Natural killer cell (primary cell): Measurements from ENCODE around the gene ZNF91. TPM values are rescaled to one million over a fixed set of nuclear protein-coding genes. Genes with fewer than 3 reads are reported as not detected.

Experiments used
- ATAC-seq, 3 donors: fragments of 150-1000 bp in 2 of 3; fragments of 200-7000 bp in 1 of 3; cut with Tn5 transposase; 1 replicate in 1 of 3; 2 replicates in 2 of 3; pipeline ENCODE4 v1.10.0; 2021; ENCODE audit warnings: mild to moderate bottlenecking in 2 of 3, moderate library complexity in 2 of 3
- DNase-seq, 2 donors: peaks; one replicate each; pipeline versions ENCODE4 v3.0.0 to v3.0.0-alpha.2; 2013 to 2021; ENCODE audit warnings: mixed read lengths in 1 of 2
- H3K27ac ChIP-seq: one replicate; pipeline ENCODE4 v1.5.1; 2013; ENCODE audit warnings: mild to moderate bottlenecking, low read length
- H3K27me3 ChIP-seq: one replicate; pipeline ENCODE4 v1.6.1; 2013; ENCODE audit warnings: low read length; ENCODE audit not compliant: control insufficient read depth, insufficient read depth
- H3K36me3 ChIP-seq: one replicate; pipeline ENCODE4 v1.6.1; 2013; ENCODE audit warnings: low read length; ENCODE audit not compliant: control insufficient read depth, insufficient read depth
- H3K4me1 ChIP-seq: one replicate; pipeline ENCODE4 v1.6.1; 2013; ENCODE audit warnings: low read length; ENCODE audit not compliant: control insufficient read depth, insufficient read depth
- H3K4me3 ChIP-seq: one replicate; pipeline ENCODE4 v1.5.1; 2013; ENCODE audit warnings: low read length
- H3K9me3 ChIP-seq: one replicate; pipeline ENCODE4 v1.6.1; 2013; ENCODE audit warnings: low read length; ENCODE audit not compliant: control insufficient read depth, insufficient read depth
- H3K27ac Mint-ChIP-seq, 2 donors: one replicate each; pipeline ENCODE4 v1.8.0; 2022; ENCODE audit warnings: mild to moderate bottlenecking in 2 of 2, mixed read lengths in 2 of 2, moderate library complexity in 1 of 2
- H3K27me3 Mint-ChIP-seq, 2 donors: one replicate each; pipeline ENCODE4 v1.8.0; 2022; ENCODE audit warnings: low read depth in 2 of 2, mixed read lengths in 2 of 2
- H3K36me3 Mint-ChIP-seq: one replicate; pipeline ENCODE4 v1.8.0; 2022; ENCODE audit warnings: mixed read lengths
- H3K4me1 Mint-ChIP-seq, 2 donors: one replicate each; pipeline ENCODE4 v1.8.0; 2022; ENCODE audit warnings: mixed read lengths in 2 of 2
- H3K4me3 Mint-ChIP-seq: one replicate; pipeline ENCODE4 v1.8.0; 2022; ENCODE audit warnings: mild to moderate bottlenecking, moderate library complexity, mixed read lengths
- H3K9me3 Mint-ChIP-seq, 2 donors: one replicate each; pipeline ENCODE4 v1.8.0; 2022; ENCODE audit warnings: mixed read lengths in 2 of 2
- WGBS: methylation state at CpG from one replicate; pipeline ENCODE4 v1.1.7; 2013; ENCODE audit warnings: missing lambda C conversion rate; ENCODE audit not compliant: insufficient coverage; 5-methylcytosine and 5-hydroxymethylcytosine counted together
- intact Hi-C: fragments of 100-400 bp; cut with micrococcal nuclease; formaldehyde crosslinking; loops from one replicate; pipeline ENCODE4 v1.14.2; 2022
- total RNA-seq, 4 donors: library from RNA; stranded (reverse); fragments of 120-200 nt in 1 of 4; gene quantifications; one replicate each; pipeline versions ENCODE4 v1.2.3 to v1.2.4, GENCODE V29; 2013 to 2022
- TF ChIP-seq, protein P1 (sequence below): fragments of 200-600 bp; IDR thresholded peaks from one replicate; pipeline ENCODE4 v1.8.0; 2022; ENCODE audit warnings: antibody characterized with exemption

Gene ZNF91
- 100 to 1,000 TPM in 1 of 3 donors, 10 to 100 TPM in 2; 92.3 to 144 (median 96.7) TPM for total RNA-seq
- total RNA-seq (2013), result 122 TPM

DNA sequence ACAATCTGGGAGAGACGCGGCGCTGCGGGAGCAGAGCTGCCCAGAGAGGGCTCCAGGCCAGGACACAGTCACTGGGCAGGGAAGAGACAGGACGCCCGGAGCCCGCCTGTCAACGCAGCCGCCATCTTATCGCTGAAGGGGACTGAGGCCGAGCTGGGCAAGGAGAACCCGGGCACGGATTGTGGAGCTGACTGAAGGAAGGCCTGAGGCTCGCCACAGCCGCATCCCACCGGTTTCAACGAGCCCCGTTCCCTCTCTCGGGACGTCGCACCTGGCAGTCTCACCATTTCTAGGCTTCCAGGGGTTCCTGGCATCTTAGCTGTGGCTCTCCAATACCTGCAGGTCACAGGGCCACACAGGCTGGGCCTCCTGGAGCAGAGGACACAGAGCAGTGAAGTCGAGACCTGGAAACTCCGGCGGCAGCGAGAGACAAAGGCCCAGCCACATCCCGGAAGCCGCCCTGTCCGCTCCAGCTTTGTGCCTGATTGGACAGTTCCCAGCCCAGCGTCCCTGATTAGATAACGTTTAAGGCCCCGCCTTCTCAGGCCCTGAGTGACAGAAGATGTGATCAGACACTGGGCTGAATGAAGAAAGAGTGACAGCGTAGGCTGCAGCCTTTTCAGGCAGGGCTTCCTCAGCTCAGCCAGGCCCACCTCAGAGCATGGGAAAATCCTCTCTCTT is at the start of gene ZNF91:
ZNF91 (minus strand) TSS at position 431 of the 681 bp plus-strand sequence; CDS start at position 314, 117 bp downstream.
- DNase-seq (peak; percentile 90 to 96), ATAC-seq (peak; percentile 90 to 98 (median 93))
- no peaks in the 10 kb centered on the region for H3K27me3 ChIP-seq
- TF ChIP-seq, protein P1, sequence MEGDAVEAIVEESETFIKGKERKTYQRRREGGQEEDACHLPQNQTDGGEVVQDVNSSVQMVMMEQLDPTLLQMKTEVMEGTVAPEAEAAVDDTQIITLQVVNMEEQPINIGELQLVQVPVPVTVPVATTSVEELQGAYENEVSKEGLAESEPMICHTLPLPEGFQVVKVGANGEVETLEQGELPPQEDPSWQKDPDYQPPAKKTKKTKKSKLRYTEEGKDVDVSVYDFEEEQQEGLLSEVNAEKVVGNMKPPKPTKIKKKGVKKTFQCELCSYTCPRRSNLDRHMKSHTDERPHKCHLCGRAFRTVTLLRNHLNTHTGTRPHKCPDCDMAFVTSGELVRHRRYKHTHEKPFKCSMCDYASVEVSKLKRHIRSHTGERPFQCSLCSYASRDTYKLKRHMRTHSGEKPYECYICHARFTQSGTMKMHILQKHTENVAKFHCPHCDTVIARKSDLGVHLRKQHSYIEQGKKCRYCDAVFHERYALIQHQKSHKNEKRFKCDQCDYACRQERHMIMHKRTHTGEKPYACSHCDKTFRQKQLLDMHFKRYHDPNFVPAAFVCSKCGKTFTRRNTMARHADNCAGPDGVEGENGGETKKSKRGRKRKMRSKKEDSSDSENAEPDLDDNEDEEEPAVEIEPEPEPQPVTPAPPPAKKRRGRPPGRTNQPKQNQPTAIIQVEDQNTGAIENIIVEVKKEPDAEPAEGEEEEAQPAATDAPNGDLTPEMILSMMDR, result no peak
- intact Hi-C loops, result loop anchor here (1.0 to 2.0 kb wide), 3 partner anchors 16 to 144 kb away; partner anchors contain the start of gene ZNF724
- no peaks in the 10 kb centered on the region for H3K9me3 ChIP-seq
- H3K4me1 ChIP-seq, result peaks cover 17% of the 10 kb centered on the region
- Mint-ChIP-seq H3K27ac (peak within 1 kb of the TSS; percentile 96 to 99), H3K9me3 (no peaks in the 10 kb centered on the region), H3K27me3 (no peaks in the 10 kb centered on the region), H3K4me1 (peaks cover 37% of the 10 kb centered on the region in 2 donors), H3K4me3 (peak within 1 kb of the TSS; percentile 98), H3K36me3 (no peaks in the 10 kb centered on the region)
- H3K27ac ChIP-seq, result peak within 1 kb of the TSS; percentile 96
- peaks cover 4% of the 10 kb centered on the region for H3K36me3 ChIP-seq
- under 1% methylated on average over 32 of the region's 32 CpGs for WGBS
- peak within 1 kb of the TSS; percentile 89 for H3K4me3 ChIP-seq

DNA sequence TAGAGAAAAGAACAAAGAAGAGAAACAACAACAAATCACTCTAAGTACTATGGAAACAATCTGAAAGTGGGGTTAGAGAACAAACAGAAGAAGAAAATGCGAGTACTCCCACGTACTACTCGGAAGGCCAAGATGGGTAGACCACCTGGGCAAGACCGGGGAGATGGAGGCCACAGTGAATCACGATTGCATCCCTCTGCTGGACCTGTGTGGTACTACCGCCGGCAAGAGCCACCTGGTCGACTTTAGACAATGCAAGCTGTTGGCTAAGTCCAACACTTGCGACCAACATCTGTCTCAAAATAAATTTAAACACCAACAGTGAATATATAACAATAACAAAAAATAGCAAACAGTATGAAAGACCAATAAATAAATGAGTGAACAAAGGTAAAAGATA is 45.5 kb upstream of the ZNF91 start:
- Mint-ChIP-seq H3K36me3 (peaks cover 25% of the 10 kb centered on the region), H3K4me1 (no peaks in the 10 kb centered on the region), H3K9me3 (peaks cover 16 to 34% of the 10 kb centered on the region in 2 donors), H3K4me3 (no peak overlapping the region), H3K27me3 (no peaks in the 10 kb centered on the region), H3K27ac (no peak overlapping the region)
- H3K9me3 ChIP-seq, result peaks cover 13% of the 10 kb centered on the region
- WGBS, result 66% methylated on average over 8 of the region's 9 CpGs
- H3K4me3 ChIP-seq, result no peak overlapping the region
- no peaks in the 10 kb centered on the region for H3K27me3 ChIP-seq
- intact Hi-C loops, result no loop called here
- H3K36me3 ChIP-seq, result no peaks in the 10 kb centered on the region
- H3K4me1 ChIP-seq, result no peaks in the 10 kb centered on the region
- peak in 1 of 2 donors; percentile 13 for DNase-seq
- ATAC-seq, result no peak
- TF ChIP-seq, protein P1, result no peak
- H3K27ac ChIP-seq, result no peak overlapping the region

DNA sequence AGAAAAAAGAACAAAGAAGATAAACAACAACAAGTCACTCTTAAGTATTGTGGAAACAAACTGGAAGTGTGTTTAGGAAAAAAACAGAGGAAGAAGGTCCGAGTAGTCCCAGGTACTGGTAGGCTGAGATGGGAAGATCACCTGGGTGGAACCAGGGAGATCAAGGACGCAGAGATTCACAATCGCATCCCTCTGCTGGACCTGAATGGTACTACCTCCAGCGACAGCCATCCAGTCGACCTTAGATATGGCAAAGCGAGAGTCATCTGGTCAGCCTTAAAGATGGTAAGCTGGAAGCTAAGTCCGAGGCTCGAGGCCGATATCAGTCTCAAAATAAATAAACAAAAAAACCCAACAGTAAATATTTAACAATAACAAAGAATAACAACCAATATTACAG is 44.9 kb upstream of the ZNF91 start:
- no peak for ATAC-seq
- Histone ChIP-seq H3K4me3 (no peak overlapping the region), H3K4me1 (no peaks in the 10 kb centered on the region), H3K36me3 (no peaks in the 10 kb centered on the region), H3K27me3 (no peaks in the 10 kb centered on the region), H3K9me3 (peaks cover 13% of the 10 kb centered on the region), H3K27ac (no peak overlapping the region)
- Mint-ChIP-seq H3K4me3 (no peak overlapping the region), H3K4me1 (no peaks in the 10 kb centered on the region), H3K9me3 (peaks cover 16 to 32% of the 10 kb centered on the region in 2 donors), H3K27ac (no peak overlapping the region), H3K27me3 (no peaks in the 10 kb centered on the region), H3K36me3 (peaks cover 25% of the 10 kb centered on the region)
- WGBS, result 87% methylated on average over 8 of the region's 9 CpGs
- TF ChIP-seq, protein P1, result peak; percentile 9
- intact Hi-C loops, result no loop called here
- DNase-seq, result no peak

- H3K27ac ChIP-seq, result no peak overlapping the region
- ATAC-seq, result no peak
- TF ChIP-seq, protein P1, result no peak
- Mint-ChIP-seq H3K4me3 (no peak overlapping the region), H3K9me3 (peaks cover 18 to 32% of the 10 kb centered on the region in 2 donors), H3K27ac (no peak overlapping the region), H3K27me3 (no peaks in the 10 kb centered on the region), H3K36me3 (peaks cover 25% of the 10 kb centered on the region), H3K4me1 (no peaks in the 10 kb centered on the region)
- intact Hi-C loops, result no loop called here
- no peaks in the 10 kb centered on the region for H3K4me1 ChIP-seq
- no peak overlapping the region for H3K4me3 ChIP-seq
- DNase-seq, result no peak
- no peaks in the 10 kb centered on the region for H3K36me3 ChIP-seq
- H3K9me3 ChIP-seq, result peaks cover 13% of the 10 kb centered on the region
- WGBS, result 86% methylated on average over 6 of the region's 8 CpGs
- no peaks in the 10 kb centered on the region for H3K27me3 ChIP-seq
Measured at GRCh38 chr19:23439623-23440022, 44.4 kb upstream of the ZNF91 start.
